Activated T-cell treated with anti-CD3 and anti-CD28 coated beads, Interleukin-2, amount 50 U/mL, for 72 hours (primary cell): ENCODE measurements around the gene POU3F1. TPM values are rescaled to one million over a fixed set of nuclear protein-coding genes. Genes with fewer than 3 reads are reported as not detected.
"Not testable (repeated sequence)": the region's sequence is repeated elsewhere in the genome, so short reads cannot be mapped to it uniquely, and the experiment has no call there.

Experiments used
- ATAC-seq, 2 donors: fragments of 150-1000 bp; cut with Tn5 transposase; replicated peaks in 1 of 2; 2 replicates each; pipeline ENCODE4 v1.10.0; 2021; ENCODE audit warnings: moderate library complexity in 2 of 2, mild to moderate bottlenecking in 1 of 2
- DNase-seq, 2 donors: peaks; one replicate each; pipeline ENCODE4 v3.0.0; 2021 to 2022; ENCODE audit warnings: mixed read lengths in 1 of 2
- H3K27ac Mint-ChIP-seq: one replicate; pipeline ENCODE4 v1.8.0; 2022; ENCODE audit warnings: mild to moderate bottlenecking, moderate library complexity, mixed read lengths
- H3K27me3 Mint-ChIP-seq: one replicate; pipeline ENCODE4 v1.8.0; 2022; ENCODE audit warnings: low read depth, mixed read lengths
- H3K36me3 Mint-ChIP-seq, 2 donors: one replicate each; pipeline ENCODE4 v1.8.0; 2022; ENCODE audit warnings: mixed read lengths in 2 of 2, mild to moderate bottlenecking in 1 of 2; ENCODE audit not compliant: insufficient read depth in 2 of 2
- H3K4me1 Mint-ChIP-seq: one replicate; pipeline ENCODE4 v1.8.0; 2022; ENCODE audit warnings: low read depth, mixed read lengths
- H3K4me3 Mint-ChIP-seq, 2 donors: one replicate each; pipeline ENCODE4 v1.8.0; 2022; ENCODE audit warnings: mild to moderate bottlenecking in 2 of 2, mixed read lengths in 2 of 2, moderate library complexity in 2 of 2
- H3K9me3 Mint-ChIP-seq, 2 donors: one replicate each; pipeline ENCODE4 v1.8.0; 2022; ENCODE audit warnings: mixed read lengths in 2 of 2
- total RNA-seq, 2 donors: library from RNA; stranded (reverse); gene quantifications; one replicate each; pipeline ENCODE4 v1.2.3, GENCODE V29; 2022

Gene POU3F1
- total RNA-seq, 2 donors from 2014 or later: not detected

DNA sequence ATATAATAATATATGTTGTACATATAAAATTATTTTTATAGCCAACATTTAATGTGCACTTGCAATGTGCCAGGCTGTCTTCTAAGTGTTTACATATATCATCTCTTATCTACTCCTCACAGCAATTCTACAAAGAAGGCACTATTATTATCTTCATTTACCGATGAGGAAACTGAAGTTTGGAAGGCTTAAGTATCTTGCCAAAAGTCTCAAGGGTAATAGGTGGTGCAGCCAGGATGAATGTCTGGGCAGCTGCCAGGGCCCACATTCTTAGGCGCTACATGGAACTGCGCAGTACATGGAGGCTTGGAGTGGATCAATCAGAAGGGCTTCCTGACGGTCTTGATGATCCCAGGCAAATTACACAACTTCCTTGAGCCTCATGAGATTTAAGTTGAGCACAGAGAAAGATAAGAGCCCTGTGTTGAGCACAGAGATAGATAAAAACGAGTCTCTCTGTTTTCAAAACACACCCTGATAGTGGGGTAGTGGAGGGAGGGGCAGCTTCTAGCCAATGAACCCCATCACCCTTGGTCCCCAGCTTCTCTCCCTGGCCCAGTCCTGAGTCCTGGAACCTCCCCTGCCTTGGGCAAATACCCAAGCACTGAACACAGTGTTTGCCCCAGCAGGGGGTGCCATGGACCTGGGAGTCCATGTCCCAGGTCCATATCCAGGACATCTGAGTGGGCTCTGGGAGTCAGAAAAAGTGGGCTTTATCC, 9.2 kb downstream of the POU3F1 start:
- H3K9me3 Mint-ChIP-seq: no peaks in the 10 kb centered on the region
- H3K4me3 Mint-ChIP-seq: no peak overlapping the region
- ATAC-seq (peak in 1 of 2 donors; percentile 34), DNase-seq (no peak)
- H3K4me1 Mint-ChIP-seq: peaks cover 6% of the 10 kb centered on the region
- H3K27ac Mint-ChIP-seq: no peak overlapping the region
- H3K36me3 Mint-ChIP-seq: no peaks in the 10 kb centered on the region
- H3K27me3 Mint-ChIP-seq: peaks cover 42% of the 10 kb centered on the region

DNA sequence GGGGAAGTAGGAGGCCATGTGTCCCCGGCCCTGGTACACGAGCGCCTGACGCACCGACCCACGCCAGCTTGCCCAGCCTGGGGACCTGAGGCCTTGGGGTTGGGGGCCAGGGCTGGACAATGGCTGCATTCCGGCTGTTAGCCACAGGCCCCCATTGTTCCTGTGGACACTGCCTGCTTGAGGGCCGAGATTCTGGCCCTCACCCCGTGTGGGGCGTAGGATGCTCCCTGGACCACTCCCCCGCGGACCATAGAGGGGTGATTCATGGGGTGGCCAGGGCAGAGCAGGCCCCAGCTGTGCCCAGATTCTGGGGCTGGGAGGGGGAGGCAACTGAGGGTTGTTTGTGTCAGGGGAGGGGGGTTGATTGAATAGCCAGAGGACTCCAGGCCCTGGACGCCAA, 11.7 kb downstream of the POU3F1 start:
- DNase-seq (no peak), ATAC-seq (no peak)
- Mint-ChIP-seq H3K27me3 (peaks cover 17% of the 10 kb centered on the region), H3K4me1 (peaks cover 22% of the 10 kb centered on the region), H3K9me3 (no peaks in the 10 kb centered on the region), H3K4me3 (no peak overlapping the region), H3K36me3 (no peaks in the 10 kb centered on the region), H3K27ac (no peak overlapping the region)

DNA sequence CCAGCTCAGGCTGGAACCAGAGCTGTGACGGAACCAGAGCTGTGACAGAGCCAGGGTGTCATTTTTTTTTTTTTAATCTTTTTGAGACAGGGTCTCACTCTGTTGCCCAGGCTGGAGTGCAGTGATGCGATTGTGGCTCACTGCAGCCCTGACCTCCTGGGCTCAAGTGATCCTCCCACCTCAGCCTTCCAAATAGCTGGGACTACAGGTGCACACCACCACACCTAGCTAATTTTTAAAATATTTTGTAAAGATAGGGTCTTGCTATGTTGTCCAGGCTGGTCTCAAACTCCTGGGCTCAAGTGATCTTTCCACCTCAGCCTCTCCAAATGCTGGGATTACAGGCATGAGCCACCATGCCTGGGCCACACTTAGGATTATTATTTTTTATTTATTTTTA, 13.6 kb downstream of the POU3F1 start:
- H3K27ac Mint-ChIP-seq: not testable (repeated sequence)

DNA sequence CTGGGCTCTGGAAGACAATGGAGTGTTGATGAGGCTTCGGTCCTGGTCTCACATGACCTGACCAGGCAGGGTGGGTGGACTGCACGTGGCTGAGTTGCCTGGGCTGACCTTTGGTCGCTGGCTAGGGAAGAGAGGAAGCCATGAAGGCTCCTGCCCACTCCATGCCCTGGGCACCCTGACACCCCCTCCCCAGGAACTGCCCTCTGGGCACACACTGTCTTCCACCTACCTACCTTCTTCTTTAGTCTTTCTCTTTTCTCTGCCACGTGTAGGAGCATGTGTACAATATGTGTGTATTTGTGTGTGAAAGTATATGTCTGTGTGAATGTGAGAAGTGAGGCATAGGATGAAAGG, 15.1 kb downstream of the POU3F1 start:
- Mint-ChIP-seq H3K27ac (no peak overlapping the region), H3K27me3 (peaks cover 8% of the 10 kb centered on the region), H3K36me3 (no peaks in the 10 kb centered on the region), H3K4me1 (peaks cover 55% of the 10 kb centered on the region), H3K9me3 (no peaks in the 10 kb centered on the region), H3K4me3 (peak overlapping the region in 1 of 2 donors; percentile 31)
- ATAC-seq: no peak
- no peak for DNase-seq

More for the DNA sequence above, 13.6 kb downstream of the POU3F1 start:
- not testable (repeated sequence) for H3K36me3 Mint-ChIP-seq, H3K4me3 Mint-ChIP-seq, ATAC-seq, H3K27me3 Mint-ChIP-seq, H3K9me3 Mint-ChIP-seq, DNase-seq
- H3K4me1 Mint-ChIP-seq: peaks cover 40% of the 10 kb centered on the region

DNA sequence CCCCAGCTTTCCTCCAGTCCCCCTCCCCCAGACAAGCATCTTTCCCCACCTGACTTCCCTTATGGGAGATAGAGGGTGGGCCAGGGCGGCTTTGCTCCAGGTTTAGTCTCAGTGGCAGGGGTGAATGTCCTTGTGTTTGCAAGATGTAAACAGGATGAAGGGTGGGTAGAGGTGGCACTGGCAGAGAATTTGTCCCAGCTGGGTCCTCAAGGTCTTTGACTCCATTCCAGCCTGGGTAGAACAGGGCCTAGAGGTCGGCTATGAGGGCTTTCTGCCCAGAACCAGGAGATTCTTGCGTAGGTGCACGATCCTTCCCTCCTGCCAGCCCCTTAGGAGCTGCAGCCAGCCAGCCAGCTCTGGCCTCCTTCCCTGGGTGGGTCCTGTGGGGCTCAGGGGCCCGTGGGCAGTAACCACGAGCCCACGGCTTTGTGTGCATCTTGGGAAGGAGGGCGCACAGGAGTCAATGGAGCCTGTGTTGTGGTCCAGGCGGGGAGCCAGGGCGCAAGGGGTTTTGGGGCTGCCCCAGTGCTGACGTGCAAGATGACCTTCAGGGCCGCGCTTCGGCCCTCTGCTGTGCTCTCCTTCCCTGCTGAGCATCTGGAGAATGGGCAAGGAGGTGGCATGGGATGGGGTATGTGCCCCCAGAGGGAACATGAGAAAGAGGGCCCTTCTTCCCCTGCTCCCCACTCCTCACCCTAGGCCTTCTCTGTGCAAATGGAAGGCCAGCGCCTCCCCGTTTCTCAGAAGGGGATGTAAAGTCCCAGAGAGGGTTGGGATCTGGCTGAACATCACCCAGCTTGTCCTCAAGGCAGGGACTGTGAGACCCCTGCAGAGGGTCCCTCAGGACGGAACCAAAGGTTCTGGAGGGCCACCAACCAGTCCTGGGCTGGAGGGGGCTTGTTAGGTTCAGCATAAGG, 15.7 kb downstream of the POU3F1 start:
- Mint-ChIP-seq H3K4me3 (peak overlapping the region; percentile 63 to 80), H3K4me1 (peaks cover 62% of the 10 kb centered on the region), H3K27me3 (peaks cover 2% of the 10 kb centered on the region), H3K36me3 (no peaks in the 10 kb centered on the region), H3K27ac (peak overlapping the region; percentile 68), H3K9me3 (no peaks in the 10 kb centered on the region)
- ATAC-seq (no peak), DNase-seq (no peak)

DNA sequence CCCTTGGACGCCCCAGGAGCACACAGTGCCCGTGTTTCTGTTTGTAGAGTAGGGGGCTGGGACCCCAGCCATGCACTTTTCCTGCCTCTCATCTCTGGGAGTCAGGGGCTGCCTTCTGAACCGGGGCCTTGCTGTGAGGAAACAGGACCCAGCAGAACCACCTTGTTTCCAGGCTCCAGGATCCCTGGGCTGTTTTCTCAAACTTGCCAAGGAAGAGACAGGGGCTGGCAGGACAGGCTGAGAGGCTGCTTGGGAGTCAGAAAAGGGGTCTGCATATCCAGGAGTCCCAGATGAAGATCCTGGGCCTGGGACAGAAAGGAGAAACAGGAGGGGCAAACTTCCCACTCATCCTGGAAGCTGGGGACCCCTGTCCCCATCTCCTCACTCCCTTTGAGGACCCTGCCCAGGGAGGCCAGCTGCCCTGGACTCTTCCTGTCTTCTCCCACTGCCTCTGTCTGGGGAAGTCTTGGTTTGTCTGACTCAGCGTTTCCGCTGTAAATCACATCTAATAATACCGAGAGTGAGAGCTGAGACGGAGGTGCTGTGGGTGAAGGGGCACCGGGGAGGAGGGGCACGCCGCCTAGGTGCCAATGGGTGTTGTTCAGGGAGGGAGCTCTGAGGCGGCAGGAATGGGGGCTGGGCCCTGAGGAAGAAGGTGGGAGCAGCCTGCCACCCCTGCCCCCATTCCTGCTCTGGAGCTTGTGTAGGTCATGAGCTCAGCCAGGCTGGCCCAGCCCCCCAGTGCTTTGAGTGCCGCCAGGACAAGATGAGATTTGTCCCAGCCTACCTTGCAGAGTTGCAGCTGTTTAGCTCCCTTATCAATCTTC, 16.7 kb downstream of the POU3F1 start:
- ATAC-seq: peak; percentile 62 to 76
- Mint-ChIP-seq H3K27me3 (no peaks in the 10 kb centered on the region), H3K27ac (peak overlapping the region; percentile 85), H3K4me3 (peak overlapping the region; percentile 63 to 80), H3K4me1 (peaks cover 67% of the 10 kb centered on the region), H3K36me3 (peaks cover 1 to 2% of the 10 kb centered on the region in 2 donors), H3K9me3 (no peaks in the 10 kb centered on the region)
- peak; percentile 84 to 87 for DNase-seq

DNA sequence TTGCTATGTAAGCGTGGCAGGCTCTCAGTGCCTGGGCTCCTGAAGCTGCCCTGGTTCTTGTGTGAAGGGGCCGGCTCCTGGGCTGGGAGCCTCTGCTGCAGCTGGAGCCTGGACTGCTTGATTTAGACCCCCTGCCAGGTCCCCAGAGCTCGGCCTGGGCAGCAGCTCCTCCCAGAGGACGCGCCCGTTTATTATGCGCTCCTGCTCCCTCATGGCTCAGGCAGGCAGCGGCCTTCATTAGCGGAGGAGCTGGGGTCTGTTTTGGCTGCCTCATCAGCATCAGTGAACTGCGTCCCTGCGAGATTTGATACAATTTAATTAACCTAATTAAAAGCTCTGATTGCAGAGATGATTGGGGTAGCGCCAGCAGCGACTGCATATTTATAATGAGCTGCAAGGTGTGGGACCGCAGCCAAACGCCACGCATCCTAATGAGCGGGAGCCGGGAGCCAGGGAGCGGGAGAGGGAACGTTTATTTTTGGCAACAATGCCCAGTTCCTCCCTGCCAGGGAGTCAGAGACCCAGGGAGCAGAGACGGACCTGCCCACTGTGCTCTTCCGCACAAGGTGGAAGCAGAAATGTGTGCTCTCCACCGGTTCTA, 17.4 kb downstream of the POU3F1 start:
- H3K9me3 Mint-ChIP-seq: no peaks in the 10 kb centered on the region
- H3K4me1 Mint-ChIP-seq: peaks cover 67% of the 10 kb centered on the region
- ATAC-seq: no peak
- peaks cover 4 to 5% of the 10 kb centered on the region in 2 donors for H3K36me3 Mint-ChIP-seq
- no peak for DNase-seq
- no peaks in the 10 kb centered on the region for H3K27me3 Mint-ChIP-seq
- peak overlapping the region; percentile 63 to 80 for H3K4me3 Mint-ChIP-seq
- peak overlapping the region; percentile 85 for H3K27ac Mint-ChIP-seq

DNA sequence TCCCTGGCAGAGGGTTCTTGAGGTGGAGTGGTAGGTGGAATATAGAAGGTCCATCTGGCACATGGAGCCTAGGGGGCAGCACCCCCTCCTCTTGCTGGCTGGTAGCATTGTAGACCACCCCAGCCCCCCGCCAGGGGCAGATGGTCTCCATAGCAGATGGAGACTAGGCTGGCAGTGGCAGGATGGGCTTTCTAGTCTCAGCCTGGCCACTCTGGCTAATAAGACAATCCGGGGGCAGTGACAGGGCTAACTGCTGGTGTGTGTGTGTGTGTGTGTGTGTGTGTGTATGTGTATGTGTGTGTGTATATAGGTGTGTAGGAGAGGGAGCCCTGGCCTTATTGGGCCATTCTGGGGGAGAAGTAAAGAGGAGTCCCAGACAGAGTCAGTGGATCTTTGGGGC, 17.9 kb downstream of the POU3F1 start:
- Mint-ChIP-seq H3K27me3 (no peaks in the 10 kb centered on the region), H3K9me3 (no peaks in the 10 kb centered on the region), H3K27ac (peak overlapping the region; percentile 38), H3K4me1 (peaks cover 67% of the 10 kb centered on the region), H3K4me3 (peak overlapping the region; percentile 63 to 80), H3K36me3 (peaks cover 4 to 5% of the 10 kb centered on the region in 2 donors)
- ATAC-seq: no peak
- no peak for DNase-seq

DNA sequence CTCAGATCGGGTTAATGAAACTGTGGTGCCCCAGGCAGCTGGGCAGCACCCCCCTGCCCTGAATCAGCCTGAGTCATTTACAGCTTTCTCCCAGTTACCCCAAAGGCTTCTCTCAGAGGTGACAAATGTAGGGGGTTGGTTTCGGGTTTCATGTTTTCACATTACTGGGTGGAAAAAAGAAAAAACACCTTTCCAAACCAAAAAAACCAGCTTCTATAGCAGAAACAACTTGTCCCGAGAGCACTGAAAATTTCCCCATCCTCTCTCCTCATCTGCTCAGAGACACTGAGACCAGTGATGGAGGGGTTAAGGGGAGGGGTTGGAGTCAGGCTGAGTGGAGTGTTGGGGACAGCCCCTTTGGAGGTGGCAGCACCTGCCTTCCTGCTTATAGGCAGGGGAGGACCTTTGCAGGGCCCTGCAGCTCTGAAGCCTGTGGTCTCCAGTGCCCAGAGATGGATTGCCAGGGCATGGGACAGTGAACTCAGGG, 18.4 kb downstream of the POU3F1 start:
- H3K4me1 Mint-ChIP-seq: peaks cover 67% of the 10 kb centered on the region
- H3K27ac Mint-ChIP-seq: peak overlapping the region; percentile 38
- H3K9me3 Mint-ChIP-seq: no peaks in the 10 kb centered on the region
- ATAC-seq (peak; percentile 82 to 87), DNase-seq (peak; percentile 79 to 88)
- H3K27me3 Mint-ChIP-seq: no peaks in the 10 kb centered on the region
- H3K36me3 Mint-ChIP-seq: peaks cover 4 to 6% of the 10 kb centered on the region in 2 donors
- H3K4me3 Mint-ChIP-seq: peak overlapping the region; percentile 63 to 80

DNA sequence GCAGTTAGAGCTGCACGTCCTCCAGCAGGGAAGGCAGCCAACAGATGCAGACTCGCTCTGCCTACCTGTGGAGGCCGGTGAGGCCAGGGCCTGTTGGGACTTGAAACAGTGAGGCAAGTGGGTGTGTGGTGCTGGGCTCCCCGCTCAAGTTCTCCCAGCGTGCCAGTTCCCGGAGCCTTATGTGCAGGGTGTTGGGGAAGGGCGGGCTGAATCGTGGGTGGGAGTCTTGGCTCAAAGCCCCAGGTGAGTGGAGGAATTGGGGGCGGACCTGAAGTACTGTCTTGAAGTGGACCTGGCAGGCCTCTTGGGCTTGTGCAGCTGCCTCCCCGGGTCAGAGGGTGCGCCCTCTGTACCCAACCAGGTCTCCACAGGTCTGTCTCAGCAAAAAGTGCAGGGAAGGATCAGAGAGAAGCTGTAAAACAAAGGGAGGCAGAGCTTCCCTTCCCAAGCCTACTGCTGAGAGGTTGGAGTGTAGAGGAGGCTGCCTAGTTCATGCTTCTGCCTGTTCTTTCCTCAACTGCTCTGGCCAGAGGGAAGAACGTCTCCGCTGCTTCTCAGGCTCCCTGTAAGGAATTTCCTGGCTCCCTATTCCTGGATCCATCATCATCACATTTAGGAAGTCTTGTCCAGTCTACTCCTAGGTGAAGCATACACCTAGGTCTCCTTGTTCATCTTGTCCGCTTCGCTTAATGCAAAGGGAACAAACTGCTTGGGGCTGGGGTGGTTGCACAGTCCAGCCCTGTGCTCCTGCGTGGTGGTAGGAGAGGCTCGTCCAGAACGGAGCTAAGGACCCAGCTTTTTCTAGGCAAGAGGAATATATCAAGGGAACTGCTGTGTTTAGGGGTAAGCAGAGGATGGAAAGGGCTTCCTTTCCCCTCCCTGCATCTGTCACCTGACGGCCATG, 19.1 kb downstream of the POU3F1 start:
- peaks cover 67% of the 10 kb centered on the region for H3K4me1 Mint-ChIP-seq
- H3K9me3 Mint-ChIP-seq: no peaks in the 10 kb centered on the region
- peak overlapping the region; percentile 63 to 80 for H3K4me3 Mint-ChIP-seq
- H3K27ac Mint-ChIP-seq: peak overlapping the region; percentile 38
- DNase-seq (no peak), ATAC-seq (no peak)
- H3K27me3 Mint-ChIP-seq: no peaks in the 10 kb centered on the region
- H3K36me3 Mint-ChIP-seq: peaks cover 6 to 10% of the 10 kb centered on the region in 2 donors

DNA sequence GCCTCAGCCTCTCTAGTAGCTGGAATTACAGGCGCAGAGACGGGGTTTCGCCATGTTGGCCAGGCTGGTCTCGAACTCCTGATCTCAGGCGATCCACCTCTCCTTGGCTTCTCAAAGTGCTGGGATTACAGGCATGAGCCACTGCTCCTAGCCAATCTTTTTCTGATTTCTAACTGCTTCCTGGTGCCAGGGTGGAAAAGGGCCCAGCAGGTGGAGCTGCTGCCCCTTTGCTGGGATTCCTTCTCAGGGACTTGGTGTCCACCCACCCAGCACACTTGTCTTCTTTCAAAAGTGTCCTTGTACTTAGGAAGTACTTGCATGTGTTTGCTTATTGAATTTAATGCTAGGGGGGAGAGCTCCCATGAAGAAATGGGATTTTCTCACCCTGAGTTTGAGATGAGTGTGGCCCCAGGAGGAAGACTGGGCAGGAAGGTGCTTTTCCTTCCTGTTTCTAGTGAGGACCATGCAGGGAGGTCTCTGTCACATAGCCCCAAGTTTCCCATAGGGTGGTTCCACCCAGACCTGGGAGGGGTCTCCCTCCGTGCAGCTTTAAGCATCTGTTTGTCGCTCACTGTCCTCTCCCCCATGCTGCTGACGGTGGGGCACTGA, 19.9 kb downstream of the POU3F1 start:
- Mint-ChIP-seq H3K4me3 (peak overlapping the region in 1 of 2 donors; percentile 80), H3K27ac (no peak overlapping the region), H3K4me1 (peaks cover 64% of the 10 kb centered on the region)

More for the DNA sequence above, 19.9 kb downstream of the POU3F1 start:
- DNase-seq (peak; percentile 64), ATAC-seq (no peak)
- H3K27me3 Mint-ChIP-seq: no peaks in the 10 kb centered on the region
- peaks cover 6 to 14% of the 10 kb centered on the region in 2 donors for H3K36me3 Mint-ChIP-seq
- H3K9me3 Mint-ChIP-seq: no peaks in the 10 kb centered on the region
